ENCODE data around the gene PTCH1.

Gene PTCH1

GRCh38 chr9:95493402-95493801 lies 23.4 kb downstream of the PTCH1 start:
- no peak overlapping the region for H3K4me3 ChIP-seq (ENCODE audit: low read length)
- DNase-seq (ENCODE audit: low read depth), result no peak
- no peak for TF ChIP-seq CTCF (conservative IDR thresholded peaks at IDR 0.05; ENCODE audit: low read length)

- no peak for TF ChIP-seq CTCF (conservative IDR thresholded peaks at IDR 0.05; ENCODE audit: low read length)
- H3K4me3 ChIP-seq (ENCODE audit: low read length), result no peak overlapping the region
- no peak for DNase-seq (ENCODE audit: low read depth)
These were observed 25.0 kb downstream of the PTCH1 start for GRCh38 chr9:95491543-95492320.

- DNase-seq (ENCODE audit: low read depth), result no peak
- no peak for TF ChIP-seq CTCF (conservative IDR thresholded peaks at IDR 0.05; ENCODE audit: low read length)
- H3K4me3 ChIP-seq (ENCODE audit: low read length), result no peak overlapping the region
These were observed 27.8 kb downstream of the PTCH1 start for GRCh38 chr9:95488954-95489353.

GRCh38 chr9:95486318-95486717 lies 30.5 kb downstream of the PTCH1 start:
- H3K4me3 ChIP-seq (ENCODE audit: low read length), result no peak overlapping the region
- no peak for DNase-seq (ENCODE audit: low read depth)

GRCh38 chr9:95484225-95484624 lies 32.5 kb downstream of the PTCH1 start:
- DNase-seq (ENCODE audit: low read depth), result no peak
- TF ChIP-seq CTCF (conservative IDR thresholded peaks at IDR 0.05; ENCODE audit: low read length), result no peak
- no peak overlapping the region for H3K4me3 ChIP-seq (ENCODE audit: low read length)

More at GRCh38 chr9:95486318-95486717, 30.5 kb downstream of the PTCH1 start:
- no peak for TF ChIP-seq CTCF (conservative IDR thresholded peaks at IDR 0.05; ENCODE audit: low read length)

- TF ChIP-seq CTCF (conservative IDR thresholded peaks at IDR 0.05; ENCODE audit: low read length), result no peak
- no peak overlapping the region for H3K4me3 ChIP-seq (ENCODE audit: low read length)
- DNase-seq (ENCODE audit: low read depth), result no peak
These were observed 33.3 kb downstream of the PTCH1 start for GRCh38 chr9:95483431-95483830.

- TF ChIP-seq CTCF (conservative IDR thresholded peaks at IDR 0.05; ENCODE audit: low read length), result no peak
- DNase-seq (ENCODE audit: low read depth), result no peak
- H3K4me3 ChIP-seq (ENCODE audit: low read length), result no peak overlapping the region
These were observed 34.1 kb downstream of the PTCH1 start for GRCh38 chr9:95482621-95483020.

Data from AG10803 (cell line).